SH-SY5Y (cell line): ENCODE results near the gene LARGE1.

ENCODE experiments used
- GATA2 ChIP-seq: IDR thresholded peaks from 2 replicates; pipeline ENCODE4 v1.6.1; 2011; ENCODE audit warnings: mild to moderate bottlenecking, low read depth, low read length
- GATA3 ChIP-seq: IDR thresholded peaks from 2 replicates; pipeline ENCODE4 v1.6.1; 2011; ENCODE audit warnings: low read depth, mild to moderate bottlenecking, low read length, moderate library complexity

DNA sequence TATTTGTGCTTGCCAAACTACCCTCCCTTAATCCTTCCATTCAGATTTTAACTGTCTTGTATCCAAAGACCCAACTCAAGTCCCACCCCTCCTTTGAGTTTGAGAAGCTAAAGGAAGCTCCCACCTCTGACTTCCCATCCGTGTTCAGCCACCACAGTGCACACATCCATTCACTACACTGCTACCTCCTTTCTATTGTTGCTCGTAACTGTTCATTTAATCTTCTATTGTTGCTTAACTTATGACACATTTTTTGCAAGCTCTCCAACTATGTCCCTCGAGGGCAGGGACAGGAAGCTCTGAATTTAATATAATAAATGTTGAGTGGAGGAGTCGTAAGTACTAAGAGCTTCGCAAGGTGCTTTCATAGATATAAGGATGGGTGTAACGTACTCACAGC lies 10.4 kb downstream of the LARGE1 start:
- TF ChIP-seq GATA2 (no peak), GATA3 (no peak)
